ENCODE measurements around the gene ARMS2.

ARMS2 gene

DNA sequence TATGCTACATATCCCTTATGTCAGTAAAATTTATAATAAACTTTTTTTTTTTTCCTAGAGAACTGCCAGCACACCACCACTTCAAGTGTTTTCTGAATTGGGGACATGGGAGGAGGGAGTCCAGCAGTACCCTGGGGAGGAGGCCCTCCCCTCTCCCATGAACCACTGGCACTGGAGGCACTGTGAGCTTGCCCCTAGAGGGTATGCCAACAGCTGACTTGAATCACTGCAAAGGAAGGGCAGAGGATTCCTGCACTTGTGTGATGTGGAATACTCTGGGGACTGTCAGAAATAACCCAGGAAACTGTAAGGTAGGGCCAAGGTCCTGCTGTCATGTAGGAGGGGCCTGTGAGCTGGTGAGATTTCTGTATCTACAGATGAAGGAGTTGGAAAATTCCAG lies 8.5 kb upstream of the ARMS2 start:
- no peaks in the 10 kb centered on the region for H3K79me2 ChIP-seq (ENCODE audit: low read length)
- H3K36me3 ChIP-seq (replicated peaks; ENCODE audit: low read depth, low read length): no peaks in the 10 kb centered on the region
- H2AFZ ChIP-seq (ENCODE audit: low read depth, low read length): no peak overlapping the region
- H3K9me3 ChIP-seq (ENCODE audit: insufficient read depth, low read length): no peaks in the 10 kb centered on the region
- no peaks in the 10 kb centered on the region for H3K27me3 ChIP-seq (ENCODE audit: low read depth, low read length)
- no peak overlapping the region for H3K9ac ChIP-seq (ENCODE audit: low read length)
- H3K4me2 ChIP-seq (ENCODE audit: low read length): no peak overlapping the region
- no peaks in the 10 kb centered on the region for H3K4me1 ChIP-seq (ENCODE audit: low read length)
- no peaks in the 10 kb centered on the region for H4K20me1 ChIP-seq (ENCODE audit: insufficient read depth, low read length)
- no peak for TF ChIP-seq EZH2phosphoT487 (IDR thresholded peaks at IDR 0.05; ENCODE audit: low read depth)
- no peak for TF ChIP-seq CTCF (IDR thresholded peaks at IDR 0.05; ENCODE audit: low read depth, low read length)
- no peak overlapping the region for H3K27ac ChIP-seq (ENCODE audit: low read length)
- no peak overlapping the region for H3K4me3 ChIP-seq (ENCODE audit: low read length)

GRCh38 chr10:122446668-122447423 lies 7.6 kb upstream of the ARMS2 start:
- Histone ChIP-seq H3K36me3 (replicated peaks; ENCODE audit: low read depth, low read length) (no peaks in the 10 kb centered on the region), H3K27ac (ENCODE audit: low read length) (no peak overlapping the region), H3K27me3 (ENCODE audit: low read depth, low read length) (no peaks in the 10 kb centered on the region), H3K79me2 (ENCODE audit: low read length) (no peaks in the 10 kb centered on the region), H3K9me3 (ENCODE audit: insufficient read depth, low read length) (no peaks in the 10 kb centered on the region), H3K4me1 (ENCODE audit: low read length) (no peaks in the 10 kb centered on the region), H2AFZ (ENCODE audit: low read depth, low read length) (no peak overlapping the region), H3K4me2 (ENCODE audit: low read length) (no peak overlapping the region), H3K4me3 (ENCODE audit: low read length) (no peak overlapping the region), H3K9ac (ENCODE audit: low read length) (no peak overlapping the region), H4K20me1 (ENCODE audit: insufficient read depth, low read length) (no peaks in the 10 kb centered on the region)
- no peak for TF ChIP-seq EZH2phosphoT487 (IDR thresholded peaks at IDR 0.05; ENCODE audit: low read depth)
- TF ChIP-seq CTCF (IDR thresholded peaks at IDR 0.05; ENCODE audit: low read depth, low read length): no peak

DNA sequence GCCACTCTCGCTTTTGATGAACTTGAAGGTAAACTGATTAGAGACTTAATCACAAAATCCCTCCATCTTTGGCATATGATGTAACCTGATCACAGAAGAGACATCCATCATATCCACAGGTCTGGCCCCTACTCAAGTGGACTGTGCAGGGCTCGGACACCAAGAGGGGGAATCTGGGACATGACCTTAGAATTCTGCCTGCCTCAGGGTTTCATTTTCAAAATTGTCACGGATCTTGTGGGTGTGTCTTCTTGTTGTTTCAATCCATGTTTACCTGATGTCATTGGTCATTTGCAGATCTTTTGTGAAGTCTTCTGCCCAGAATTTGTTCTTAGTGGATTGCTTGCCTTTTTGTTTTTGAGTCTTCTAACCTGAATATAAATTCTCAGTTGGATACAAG lies 5.9 kb upstream of the ARMS2 start:
- no peak overlapping the region for H3K9ac ChIP-seq (ENCODE audit: low read length)
- H3K9me3 ChIP-seq (ENCODE audit: insufficient read depth, low read length): no peaks in the 10 kb centered on the region
- no peak overlapping the region for H3K4me2 ChIP-seq (ENCODE audit: low read length)
- no peak for TF ChIP-seq CTCF (IDR thresholded peaks at IDR 0.05; ENCODE audit: low read depth, low read length)
- TF ChIP-seq EZH2phosphoT487 (IDR thresholded peaks at IDR 0.05; ENCODE audit: low read depth): no peak
- no peaks in the 10 kb centered on the region for H3K27me3 ChIP-seq (ENCODE audit: low read depth, low read length)
- no peaks in the 10 kb centered on the region for H3K36me3 ChIP-seq (replicated peaks; ENCODE audit: low read depth, low read length)
- H3K27ac ChIP-seq (ENCODE audit: low read length): no peak overlapping the region
- no peaks in the 10 kb centered on the region for H4K20me1 ChIP-seq (ENCODE audit: insufficient read depth, low read length)
- no peaks in the 10 kb centered on the region for H3K79me2 ChIP-seq (ENCODE audit: low read length)
- no peak overlapping the region for H3K4me3 ChIP-seq (ENCODE audit: low read length)
- H2AFZ ChIP-seq (ENCODE audit: low read depth, low read length): no peak overlapping the region
- H3K4me1 ChIP-seq (ENCODE audit: low read length): no peaks in the 10 kb centered on the region

- H3K27ac ChIP-seq (ENCODE audit: low read length): no peak overlapping the region
- no peaks in the 10 kb centered on the region for H3K9me3 ChIP-seq (ENCODE audit: insufficient read depth, low read length)
- TF ChIP-seq CTCF (IDR thresholded peaks at IDR 0.05; ENCODE audit: low read depth, low read length): no peak
- TF ChIP-seq EZH2phosphoT487 (IDR thresholded peaks at IDR 0.05; ENCODE audit: low read depth): no peak
- no peak overlapping the region for H3K4me2 ChIP-seq (ENCODE audit: low read length)
- no peak overlapping the region for H3K4me3 ChIP-seq (ENCODE audit: low read length)
- H3K9ac ChIP-seq (ENCODE audit: low read length): no peak overlapping the region
- H3K79me2 ChIP-seq (ENCODE audit: low read length): no peaks in the 10 kb centered on the region
- no peaks in the 10 kb centered on the region for H3K27me3 ChIP-seq (ENCODE audit: low read depth, low read length)
- H2AFZ ChIP-seq (ENCODE audit: low read depth, low read length): no peak overlapping the region
- H3K4me1 ChIP-seq (ENCODE audit: low read length): no peaks in the 10 kb centered on the region
- H3K36me3 ChIP-seq (replicated peaks; ENCODE audit: low read depth, low read length): no peaks in the 10 kb centered on the region
- no peaks in the 10 kb centered on the region for H4K20me1 ChIP-seq (ENCODE audit: insufficient read depth, low read length)
These were observed 5.3 kb upstream of the ARMS2 start for GRCh38 chr10:122449153-122449552.

All from OCI-LY3 (cell line).